ENCODE measurements around the gene TIMM17A. TPM values are rescaled to one million over a fixed set of nuclear protein-coding genes. Genes with fewer than 3 reads are reported as not detected.
"Not testable (repeated sequence)": the region's sequence is repeated elsewhere in the genome, so short reads cannot be mapped to it uniquely, and the experiment has no call there.

The TIMM17A gene
- polyA plus RNA-seq, 1 donor (not counting 4 experiments of a cell fraction or from before 2014, with no cell fraction given): 116 TPM

GRCh38 chr1:201955729-201956143 lies 433 bp downstream of the TIMM17A start:
- Histone ChIP-seq H3K27ac (ENCODE audit: control insufficient read depth, insufficient read depth, low read length) (peak overlapping the region; percentile 94), H3K27me3 (ENCODE audit: control insufficient read depth, extremely low read depth, insufficient read depth, low read length) (no peaks in the 10 kb centered on the region), H3K4me1 (ENCODE audit: control insufficient read depth, extremely low read depth, insufficient read depth, low read length) (peaks cover 4% of the 10 kb centered on the region), H3K9ac (ENCODE audit: control insufficient read depth, extremely low read depth, insufficient read depth, low read length) (peak overlapping the region; percentile 98), H3K9me1 (ENCODE audit: control insufficient read depth, extremely low read depth, insufficient read depth, low read length) (no peaks in the 10 kb centered on the region), H2AFZ (ENCODE audit: control insufficient read depth, low read length) (peak overlapping the region; percentile 99), H3K4me3 (ENCODE audit: control insufficient read depth in 2 of 3, extremely low read depth in 1 of 3, insufficient read depth in 2 of 3, low read depth in 1 of 3, low read length in 3 of 3) (peak overlapping the region; percentile 87 to 97 (median 96)), H3K79me2 (ENCODE audit: control insufficient read depth, insufficient read depth, low read length) (peaks cover 38% of the 10 kb centered on the region), H3K9me3 (ENCODE audit: control insufficient read depth, low read depth, low read length) (no peaks in the 10 kb centered on the region), H3K4me2 (ENCODE audit: control insufficient read depth, extremely low read depth, insufficient read depth, low read depth, low read length) (peak overlapping the region; percentile 90), H3K36me3 (ENCODE audit: control insufficient read depth in 2 of 2, extremely low read depth in 1 of 2, insufficient read depth in 2 of 2, low read length in 2 of 2) (peaks cover 6 to 10% of the 10 kb centered on the region in 2 experiments), H4K20me1 (ENCODE audit: control insufficient read depth, extremely low read depth, insufficient read depth, low read length) (peaks cover 2% of the 10 kb centered on the region)
- TF ChIP-seq EZH2 (IDR thresholded peaks at IDR 0.05; ENCODE audit: low read length) (no peak), CTCF (optimal IDR thresholded peaks at IDR 0.05 in 1 of 3, IDR thresholded peaks at IDR 0.05 in 1 of 3, conservative IDR thresholded peaks at IDR 0.05 in 1 of 3; ENCODE audit: extremely low read depth in 1 of 3, insufficient read depth in 2 of 3, low read length in 3 of 3) (no peak)
- dilution Hi-C loops (cut with MboI; ENCODE audit: extremely low pct_ligation_motif_present, low sequenced_read_pairs): no loop called here
- DNase-seq (ENCODE audit: low read depth, low spot score) (no peak), FAIRE-seq (no peak)

GRCh38 chr1:201958348-201958747 lies 3.0 kb downstream of the TIMM17A start:
- Histone ChIP-seq H4K20me1 (ENCODE audit: control insufficient read depth, extremely low read depth, insufficient read depth, low read length) (peaks cover 8% of the 10 kb centered on the region), H3K9ac (ENCODE audit: control insufficient read depth, extremely low read depth, insufficient read depth, low read length) (no peak overlapping the region), H3K4me3 (ENCODE audit: control insufficient read depth in 2 of 3, extremely low read depth in 1 of 3, insufficient read depth in 2 of 3, low read depth in 1 of 3, low read length in 3 of 3) (no peak overlapping the region), H3K27me3 (ENCODE audit: control insufficient read depth, extremely low read depth, insufficient read depth, low read length) (no peaks in the 10 kb centered on the region), H2AFZ (ENCODE audit: control insufficient read depth, low read length) (no peak overlapping the region), H3K79me2 (ENCODE audit: control insufficient read depth, insufficient read depth, low read length) (peaks cover 48% of the 10 kb centered on the region), H3K36me3 (ENCODE audit: control insufficient read depth in 2 of 2, extremely low read depth in 1 of 2, insufficient read depth in 2 of 2, low read length in 2 of 2) (peaks cover 15% of the 10 kb centered on the region in 2 experiments), H3K4me2 (ENCODE audit: control insufficient read depth, extremely low read depth, insufficient read depth, low read depth, low read length) (no peak overlapping the region), H3K9me1 (ENCODE audit: control insufficient read depth, extremely low read depth, insufficient read depth, low read length) (no peaks in the 10 kb centered on the region), H3K4me1 (ENCODE audit: control insufficient read depth, extremely low read depth, insufficient read depth, low read length) (peaks cover 4% of the 10 kb centered on the region), H3K9me3 (ENCODE audit: control insufficient read depth, low read depth, low read length) (no peaks in the 10 kb centered on the region), H3K27ac (ENCODE audit: control insufficient read depth, insufficient read depth, low read length) (no peak overlapping the region)
- FAIRE-seq: no peak
- no peak for DNase-seq (ENCODE audit: low read depth, low spot score)
- dilution Hi-C loops (cut with MboI; ENCODE audit: extremely low pct_ligation_motif_present, low sequenced_read_pairs): no loop called here
- no peak for TF ChIP-seq EZH2 (IDR thresholded peaks at IDR 0.05; ENCODE audit: low read length)
- TF ChIP-seq CTCF (optimal IDR thresholded peaks at IDR 0.05 in 1 of 3, IDR thresholded peaks at IDR 0.05 in 1 of 3, conservative IDR thresholded peaks at IDR 0.05 in 1 of 3; ENCODE audit: extremely low read depth in 1 of 3, insufficient read depth in 2 of 3, low read length in 3 of 3): no peak

GRCh38 chr1:201962382-201962781 lies 7.1 kb downstream of the TIMM17A start:
- H3K4me2 ChIP-seq (ENCODE audit: control insufficient read depth, extremely low read depth, insufficient read depth, low read depth, low read length); H3K9me1 ChIP-seq (ENCODE audit: control insufficient read depth, extremely low read depth, insufficient read depth, low read length); H3K9ac ChIP-seq (ENCODE audit: control insufficient read depth, extremely low read depth, insufficient read depth, low read length); H4K20me1 ChIP-seq (ENCODE audit: control insufficient read depth, extremely low read depth, insufficient read depth, low read length); H2AFZ ChIP-seq (ENCODE audit: control insufficient read depth, low read length); dilution Hi-C loops (cut with MboI; ENCODE audit: extremely low pct_ligation_motif_present, low sequenced_read_pairs); H3K9me3 ChIP-seq (ENCODE audit: control insufficient read depth, low read depth, low read length); H3K27me3 ChIP-seq (ENCODE audit: control insufficient read depth, extremely low read depth, insufficient read depth, low read length); H3K4me3 ChIP-seq (ENCODE audit: control insufficient read depth in 2 of 3, extremely low read depth in 1 of 3, insufficient read depth in 2 of 3, low read depth in 1 of 3, low read length in 3 of 3); DNase-seq (ENCODE audit: low read depth, low spot score); FAIRE-seq; H3K4me1 ChIP-seq (ENCODE audit: control insufficient read depth, extremely low read depth, insufficient read depth, low read length); H3K27ac ChIP-seq (ENCODE audit: control insufficient read depth, insufficient read depth, low read length): not testable (repeated sequence)
- Histone ChIP-seq H3K36me3 (ENCODE audit: control insufficient read depth in 2 of 2, extremely low read depth in 1 of 2, insufficient read depth in 2 of 2, low read length in 2 of 2) (peaks cover 25 to 26% of the 10 kb centered on the region in 2 experiments), H3K79me2 (ENCODE audit: control insufficient read depth, insufficient read depth, low read length) (peaks cover 30% of the 10 kb centered on the region)
